Type B pancreatic cell (in vitro differentiated cells): ENCODE results near the gene YDJC. TPM values are rescaled to one million over a fixed set of nuclear protein-coding genes. Genes with fewer than 3 reads are reported as not detected.

Experiments
- DNase-seq: peaks from one replicate; pipeline ENCODE4 v3.0.0; 2021; ENCODE audit warnings: mixed read lengths; ENCODE audit not compliant: unreplicated experiment; ENCODE audit errors: extremely low spot score
- H3K27ac Mint-ChIP-seq: 2 replicates; pipeline ENCODE4 v1.8.0; 2021; ENCODE audit warnings: mild to moderate bottlenecking, mixed read lengths
- H3K27me3 Mint-ChIP-seq: 2 replicates; pipeline ENCODE4 v1.8.0; 2021; ENCODE audit warnings: mixed read lengths
- H3K36me3 Mint-ChIP-seq: 2 replicates; pipeline ENCODE4 v1.8.0; 2021; ENCODE audit warnings: mixed read lengths
- H3K4me1 Mint-ChIP-seq: one replicate; pipeline ENCODE4 v1.8.0; 2021; ENCODE audit warnings: mixed read lengths; ENCODE audit not compliant: unreplicated experiment
- H3K4me3 Mint-ChIP-seq: 2 replicates; pipeline ENCODE4 v1.8.0; 2021; ENCODE audit warnings: mild to moderate bottlenecking, mixed read lengths
- H3K9me3 Mint-ChIP-seq: 2 replicates; pipeline ENCODE4 v1.8.0; 2021; ENCODE audit warnings: mixed read lengths
- CTCF ChIP-seq: fragments of 200-600 bp; sonication (generic); conservative IDR thresholded peaks from 2 replicates; pipeline ENCODE4 v1.5.0; 2021; ENCODE audit warnings: antibody characterized with exemption, mild to moderate bottlenecking
- total RNA-seq: library from RNA; stranded (reverse); gene quantifications from 2 replicates; pipeline ENCODE4 v1.2.1, GENCODE V29; 2021; ENCODE audit warnings: low replicate concordance

The YDJC gene
- total RNA-seq, 1 donor from 2014 or later, result 20.7 TPM

GRCh38 chr22:21592422-21592821 lies 37.4 kb downstream of the YDJC start:
- peaks cover 29% of the 10 kb centered on the region for H3K36me3 Mint-ChIP-seq

GRCh38 chr22:21591695-21592094 lies 38.1 kb downstream of the YDJC start:
- H3K27me3 Mint-ChIP-seq, result no peaks in the 10 kb centered on the region

More at GRCh38 chr22:21592422-21592821, 37.4 kb downstream of the YDJC start:
- Mint-ChIP-seq H3K27me3 (no peaks in the 10 kb centered on the region), H3K4me3 (no peak overlapping the region), H3K9me3 (no peaks in the 10 kb centered on the region), H3K4me1 (peaks cover 14% of the 10 kb centered on the region), H3K27ac (no peak overlapping the region)
- no peak for TF ChIP-seq CTCF
- DNase-seq, result no peak

GRCh38 chr22:21590809-21591641 lies 38.8 kb downstream of the YDJC start:
- Mint-ChIP-seq H3K36me3 (peaks cover 29% of the 10 kb centered on the region), H3K4me3 (no peak overlapping the region), H3K9me3 (no peaks in the 10 kb centered on the region), H3K4me1 (peaks cover 14% of the 10 kb centered on the region), H3K27me3 (no peaks in the 10 kb centered on the region), H3K27ac (no peak overlapping the region)
- no peak for DNase-seq
- TF ChIP-seq CTCF, result no peak

More at GRCh38 chr22:21591695-21592094, 38.1 kb downstream of the YDJC start:
- H3K36me3 Mint-ChIP-seq, result peaks cover 29% of the 10 kb centered on the region
- no peak for TF ChIP-seq CTCF
- peaks cover 14% of the 10 kb centered on the region for H3K4me1 Mint-ChIP-seq
- no peak overlapping the region for H3K4me3 Mint-ChIP-seq
- DNase-seq, result no peak
- H3K27ac Mint-ChIP-seq, result no peak overlapping the region
- H3K9me3 Mint-ChIP-seq, result no peaks in the 10 kb centered on the region

GRCh38 chr22:21589396-21589795 lies 40.4 kb downstream of the YDJC start:
- no peak for DNase-seq
- TF ChIP-seq CTCF, result no peak
- Mint-ChIP-seq H3K27ac (peak overlapping the region; percentile 31), H3K4me3 (no peak overlapping the region), H3K9me3 (no peaks in the 10 kb centered on the region), H3K36me3 (peaks cover 24% of the 10 kb centered on the region), H3K4me1 (peaks cover 19% of the 10 kb centered on the region), H3K27me3 (no peaks in the 10 kb centered on the region)

- peaks cover 10% of the 10 kb centered on the region for H3K36me3 Mint-ChIP-seq
- DNase-seq, result no peak
- H3K27ac Mint-ChIP-seq, result peak overlapping the region; percentile 46
- H3K4me1 Mint-ChIP-seq, result peaks cover 25% of the 10 kb centered on the region
- no peak overlapping the region for H3K4me3 Mint-ChIP-seq
- TF ChIP-seq CTCF, result no peak
- no peaks in the 10 kb centered on the region for H3K27me3 Mint-ChIP-seq
- H3K9me3 Mint-ChIP-seq, result no peaks in the 10 kb centered on the region
Observed at GRCh38 chr22:21587803-21588611, 41.8 kb downstream of the YDJC start.
